Gastroesophageal sphincter (tissue), 3 donors: ENCODE data around the gene STARD3.

Experiments
- EP300 ChIP-seq: sonication (generic); formaldehyde crosslinking; IDR thresholded peaks from one replicate; pipeline ENCODE4 v1.6.1; 2017; ENCODE audit warnings: antibody characterized with exemption, mild to moderate bottlenecking
- POLR2A ChIP-seq, 2 donors: fragments of 450-650 bp; IDR thresholded peaks; one replicate each; pipeline ENCODE4 v1.6.1; 2017; ENCODE audit warnings: antibody characterized with exemption in 2 of 2, mild to moderate bottlenecking in 2 of 2, moderate library complexity in 1 of 2
- POLR2AphosphoS5 ChIP-seq: sonication (generic); formaldehyde crosslinking; IDR thresholded peaks from one replicate; pipeline ENCODE4 v1.6.1; 2017; ENCODE audit warnings: antibody characterized with exemption
- TF ChIP-seq, protein P1 (sequence below), 4 experiments: fragments of 200-600 bp in 2 of 4; fragments of 450-650 bp in 2 of 4; sonication (generic) in 1 of 4; IDR thresholded peaks; one replicate each; pipeline ENCODE4 v1.5.1; 2017 to 2019; ENCODE audit warnings: antibody characterized with exemption in 4 of 4, mild to moderate bottlenecking in 2 of 4, moderate library complexity in 2 of 4

DNA sequence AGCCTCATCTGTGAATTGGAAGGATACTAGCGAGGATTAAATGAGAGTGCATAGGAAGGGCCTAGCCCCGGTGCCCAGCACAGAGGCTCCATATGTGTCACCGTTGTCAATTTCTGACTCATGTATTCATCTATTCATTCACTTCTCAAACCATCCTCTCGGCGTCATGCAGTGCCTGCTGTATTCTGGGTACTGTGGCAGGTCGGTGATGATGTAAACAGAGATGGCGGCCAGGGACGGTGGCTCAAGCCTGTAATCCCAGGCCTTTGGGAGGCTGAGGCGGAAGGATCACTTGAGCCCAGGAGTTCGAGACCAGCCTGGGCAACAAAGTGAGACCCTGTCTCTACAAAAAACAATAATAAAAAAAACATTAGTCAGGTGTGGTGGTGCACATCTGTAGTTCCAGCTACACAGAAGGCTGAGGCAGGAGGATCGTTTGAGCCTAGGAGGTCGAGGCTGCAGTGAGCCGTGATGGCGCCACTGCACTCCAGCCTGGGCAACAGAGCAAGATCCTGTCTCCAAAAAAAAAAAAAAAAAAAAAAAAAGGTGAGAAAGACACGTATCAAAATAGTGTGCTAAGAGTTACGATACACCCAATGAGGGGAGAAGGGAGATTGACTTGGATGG is 14.5 kb upstream of the STARD3 start:
- TF ChIP-seq, protein P1, sequence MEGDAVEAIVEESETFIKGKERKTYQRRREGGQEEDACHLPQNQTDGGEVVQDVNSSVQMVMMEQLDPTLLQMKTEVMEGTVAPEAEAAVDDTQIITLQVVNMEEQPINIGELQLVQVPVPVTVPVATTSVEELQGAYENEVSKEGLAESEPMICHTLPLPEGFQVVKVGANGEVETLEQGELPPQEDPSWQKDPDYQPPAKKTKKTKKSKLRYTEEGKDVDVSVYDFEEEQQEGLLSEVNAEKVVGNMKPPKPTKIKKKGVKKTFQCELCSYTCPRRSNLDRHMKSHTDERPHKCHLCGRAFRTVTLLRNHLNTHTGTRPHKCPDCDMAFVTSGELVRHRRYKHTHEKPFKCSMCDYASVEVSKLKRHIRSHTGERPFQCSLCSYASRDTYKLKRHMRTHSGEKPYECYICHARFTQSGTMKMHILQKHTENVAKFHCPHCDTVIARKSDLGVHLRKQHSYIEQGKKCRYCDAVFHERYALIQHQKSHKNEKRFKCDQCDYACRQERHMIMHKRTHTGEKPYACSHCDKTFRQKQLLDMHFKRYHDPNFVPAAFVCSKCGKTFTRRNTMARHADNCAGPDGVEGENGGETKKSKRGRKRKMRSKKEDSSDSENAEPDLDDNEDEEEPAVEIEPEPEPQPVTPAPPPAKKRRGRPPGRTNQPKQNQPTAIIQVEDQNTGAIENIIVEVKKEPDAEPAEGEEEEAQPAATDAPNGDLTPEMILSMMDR (IDR thresholded peaks at IDR 0.05): no peak
- TF ChIP-seq POLR2AphosphoS5: no peak
- no peak for TF ChIP-seq POLR2A (IDR thresholded peaks at IDR 0.05)
- TF ChIP-seq EP300: no peak
